HL-60 (cell line): Measurements from ENCODE around the gene PIP4K2A.

Experiments
- POLR2AphosphoS5 ChIP-seq: IDR thresholded peaks from 2 replicates; pipeline ENCODE4 v1.6.1; 2012; ENCODE audit warnings: low read depth
- TF ChIP-seq, protein P1 (sequence below): IDR thresholded peaks from one replicate; pipeline ENCODE4 v1.5.1; 2011; ENCODE audit warnings: low read length, control low read depth, inconsistent platforms; ENCODE audit not compliant: insufficient read depth
- TF ChIP-seq, protein P2 (sequence below): IDR thresholded peaks from 2 replicates; pipeline ENCODE4 v1.6.1; 2012; ENCODE audit warnings: low read depth; ENCODE audit not compliant: insufficient replicate concordance

DNA sequence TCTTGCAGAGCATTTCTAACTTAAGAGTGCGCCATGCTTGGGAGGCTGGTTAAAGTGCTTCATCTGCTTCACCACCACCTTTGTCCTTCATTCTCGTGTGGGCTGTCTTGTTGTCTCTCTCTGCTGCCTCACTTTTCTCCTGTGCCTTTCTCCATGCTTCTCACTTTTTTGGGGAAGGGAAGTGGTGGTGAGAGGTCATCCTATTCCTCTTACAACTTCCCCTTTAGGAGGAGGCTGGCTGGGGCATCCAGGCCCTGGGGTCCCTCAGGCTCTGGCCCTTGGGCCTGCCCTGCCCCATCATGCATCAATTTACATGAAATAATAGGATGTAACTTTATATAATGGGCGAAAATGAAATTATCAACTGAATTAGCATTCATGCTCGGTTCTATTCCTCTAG is 39.9 kb upstream of the PIP4K2A start:
- TF ChIP-seq, protein P1, sequence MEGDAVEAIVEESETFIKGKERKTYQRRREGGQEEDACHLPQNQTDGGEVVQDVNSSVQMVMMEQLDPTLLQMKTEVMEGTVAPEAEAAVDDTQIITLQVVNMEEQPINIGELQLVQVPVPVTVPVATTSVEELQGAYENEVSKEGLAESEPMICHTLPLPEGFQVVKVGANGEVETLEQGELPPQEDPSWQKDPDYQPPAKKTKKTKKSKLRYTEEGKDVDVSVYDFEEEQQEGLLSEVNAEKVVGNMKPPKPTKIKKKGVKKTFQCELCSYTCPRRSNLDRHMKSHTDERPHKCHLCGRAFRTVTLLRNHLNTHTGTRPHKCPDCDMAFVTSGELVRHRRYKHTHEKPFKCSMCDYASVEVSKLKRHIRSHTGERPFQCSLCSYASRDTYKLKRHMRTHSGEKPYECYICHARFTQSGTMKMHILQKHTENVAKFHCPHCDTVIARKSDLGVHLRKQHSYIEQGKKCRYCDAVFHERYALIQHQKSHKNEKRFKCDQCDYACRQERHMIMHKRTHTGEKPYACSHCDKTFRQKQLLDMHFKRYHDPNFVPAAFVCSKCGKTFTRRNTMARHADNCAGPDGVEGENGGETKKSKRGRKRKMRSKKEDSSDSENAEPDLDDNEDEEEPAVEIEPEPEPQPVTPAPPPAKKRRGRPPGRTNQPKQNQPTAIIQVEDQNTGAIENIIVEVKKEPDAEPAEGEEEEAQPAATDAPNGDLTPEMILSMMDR, result no peak
- TF ChIP-seq POLR2AphosphoS5, result no peak
- TF ChIP-seq, protein P2, sequence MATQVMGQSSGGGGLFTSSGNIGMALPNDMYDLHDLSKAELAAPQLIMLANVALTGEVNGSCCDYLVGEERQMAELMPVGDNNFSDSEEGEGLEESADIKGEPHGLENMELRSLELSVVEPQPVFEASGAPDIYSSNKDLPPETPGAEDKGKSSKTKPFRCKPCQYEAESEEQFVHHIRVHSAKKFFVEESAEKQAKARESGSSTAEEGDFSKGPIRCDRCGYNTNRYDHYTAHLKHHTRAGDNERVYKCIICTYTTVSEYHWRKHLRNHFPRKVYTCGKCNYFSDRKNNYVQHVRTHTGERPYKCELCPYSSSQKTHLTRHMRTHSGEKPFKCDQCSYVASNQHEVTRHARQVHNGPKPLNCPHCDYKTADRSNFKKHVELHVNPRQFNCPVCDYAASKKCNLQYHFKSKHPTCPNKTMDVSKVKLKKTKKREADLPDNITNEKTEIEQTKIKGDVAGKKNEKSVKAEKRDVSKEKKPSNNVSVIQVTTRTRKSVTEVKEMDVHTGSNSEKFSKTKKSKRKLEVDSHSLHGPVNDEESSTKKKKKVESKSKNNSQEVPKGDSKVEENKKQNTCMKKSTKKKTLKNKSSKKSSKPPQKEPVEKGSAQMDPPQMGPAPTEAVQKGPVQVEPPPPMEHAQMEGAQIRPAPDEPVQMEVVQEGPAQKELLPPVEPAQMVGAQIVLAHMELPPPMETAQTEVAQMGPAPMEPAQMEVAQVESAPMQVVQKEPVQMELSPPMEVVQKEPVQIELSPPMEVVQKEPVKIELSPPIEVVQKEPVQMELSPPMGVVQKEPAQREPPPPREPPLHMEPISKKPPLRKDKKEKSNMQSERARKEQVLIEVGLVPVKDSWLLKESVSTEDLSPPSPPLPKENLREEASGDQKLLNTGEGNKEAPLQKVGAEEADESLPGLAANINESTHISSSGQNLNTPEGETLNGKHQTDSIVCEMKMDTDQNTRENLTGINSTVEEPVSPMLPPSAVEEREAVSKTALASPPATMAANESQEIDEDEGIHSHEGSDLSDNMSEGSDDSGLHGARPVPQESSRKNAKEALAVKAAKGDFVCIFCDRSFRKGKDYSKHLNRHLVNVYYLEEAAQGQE, result no peak
